Adrenal gland (tissue), 12 donors: ENCODE data around the gene EDEM2. TPM values are rescaled to one million over a fixed set of nuclear protein-coding genes. Genes with fewer than 3 reads are reported as not detected.

Experiments used
- DNase-seq, 7 donors: peaks; one replicate each; pipeline ENCODE4 v3.0.0-alpha.2; 2019 to 2020
- H3K27ac ChIP-seq, 5 donors: fragments of 200-600 bp; sonication (generic) in 4 of 5; 1 replicate in 3 of 5; 2 replicates in 2 of 5; pipeline versions ENCODE4 v1.5.1 to v1.8.0; 2016 to 2020; ENCODE audit warnings: mild to moderate bottlenecking in 1 of 5
- H3K27me3 ChIP-seq: fragments of 200-600 bp; 2 replicates; pipeline ENCODE4 v1.8.0; 2021
- H3K36me3 ChIP-seq, 2 donors: fragments of 200-600 bp; replicated peaks in 1 of 2; 1 replicate in 1 of 2; 2 replicates in 1 of 2; pipeline versions ENCODE4 v1.5.1 to v1.8.0; 2018 to 2022
- H3K4me1 ChIP-seq, 2 donors: fragments of 200-600 bp; replicated peaks in 1 of 2; 1 replicate in 1 of 2; 2 replicates in 1 of 2; pipeline versions ENCODE4 v1.5.1 to v1.8.0; 2018 to 2021
- H3K4me3 ChIP-seq, 4 donors: fragments of 200-600 bp; sonication (generic) in 3 of 4; one replicate each; pipeline ENCODE4 v1.5.1; 2016 to 2018
- H3K9me3 ChIP-seq, 3 donors: fragments of 200-600 bp; sonication (generic) in 1 of 3; replicated peaks in 1 of 3; 1 replicate in 2 of 3; 2 replicates in 1 of 3; pipeline versions ENCODE4 v1.5.1 to v1.8.0; 2016 to 2021
- CTCF ChIP-seq, 6 experiments: fragments of 450-650 bp in 4 of 6; fragments of 200-600 bp in 2 of 6; sonication (generic) in 1 of 6; IDR thresholded peaks; 1 replicate in 5 of 6; 2 replicates in 1 of 6; pipeline versions ENCODE4 v1.5.1 to v1.8.0; 2016 to 2021; ENCODE audit warnings: antibody characterized with exemption in 6 of 6, mild to moderate bottlenecking in 2 of 6, moderate library complexity in 1 of 6
- POLR2A ChIP-seq, 2 donors: fragments of 450-650 bp; IDR thresholded peaks; one replicate each; pipeline ENCODE4 v1.6.1; 2017; ENCODE audit warnings: antibody characterized with exemption in 2 of 2, mild to moderate bottlenecking in 2 of 2, moderate library complexity in 1 of 2
- WGBS, 4 donors: extraction: QIAGEN DNeasy Blood & Tissue Kit in 2 of 4; methylation state at CpG; one replicate each; pipeline versions ENCODE4 v1.1.5 to v1.1.7; 2013 to 2017; 5-methylcytosine and 5-hydroxymethylcytosine counted together
- intact Hi-C, 2 donors: fragments of 100-400 bp; cut with DNase I; formaldehyde crosslinking; loops; one replicate each; pipeline versions ENCODE4 v1.14.1 to v1.15.0; 2022 to 2023
- polyA plus RNA-seq, 3 donors: library from polyadenylated mRNA; stranded (reverse); fragments of 200-250 nt in 2 of 3; fragments of 350-450 nt in 1 of 3; fragmentation: Illumina TruSeq in 1 of 3; extraction: RNeasy Lipid Tissue Mini Kit (QIAGEN cat#74804) in 1 of 3; gene quantifications; one replicate each; pipeline ENCODE4 v1.2.3, GENCODE V29; 2013 to 2014
- small RNA-seq, 2 donors: library from RNA; depleted of rRNA; stranded (forward); fragments of <200 nt; gene quantifications; one replicate each; pipeline ENCODE3, GENCODE V24; 2016
- total RNA-seq, 9 donors: library from RNA; depleted of rRNA in 4 of 9; stranded (reverse); fragments of >200 nt in 4 of 9; fragments of 120-200 nt in 1 of 9; fragmentation: NEBNext Ultra II Directional in 1 of 9; extraction: Animal tissue kit (Norgen Biotek cat#: 25700) in 1 of 9; gene quantifications; one replicate each; pipeline versions ENCODE4 v1.1.0 to v1.2.4, GENCODE V29; 2013 to 2023
- donor health status: healthy with polysubstance abuse.
- donor health status: Bipolar disorder and iron deficiency.
- donor health status: DM: yes; HTN: yes; CAD: no.
- donor health status: DM: no; HTN: no; CAD: no.
- donor health status: DM: no; HTN: no; CAD: no.
- donor health status: DM: yes; HTN: yes; CAD: no.

Gene EDEM2
- total and polyA plus RNA-seq, 12 donors, result 16.2 to 62.5 (median 37.5) TPM

DNA sequence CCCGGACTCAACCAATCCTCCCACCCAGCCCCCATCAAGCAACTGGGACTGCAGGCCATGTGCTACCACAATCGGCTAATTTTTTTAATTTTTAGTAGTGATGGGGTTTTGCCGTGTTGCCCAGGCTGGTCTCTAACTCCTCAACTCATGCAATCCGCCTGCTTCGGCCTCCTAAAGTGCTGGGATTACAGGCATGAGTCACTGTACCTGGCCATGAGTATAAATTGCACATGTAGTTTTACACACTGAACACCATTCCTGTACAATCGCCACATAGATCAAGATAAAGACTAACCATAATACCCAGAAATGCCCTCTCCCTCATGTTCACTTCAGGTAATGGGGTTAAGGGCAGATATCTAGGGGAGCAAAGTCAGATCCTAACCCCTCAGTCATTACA lies 80.9 kb downstream of the EDEM2 start:
- no peaks in the 10 kb centered on the region for H3K27me3 ChIP-seq
- DNase-seq, result no peak
- peaks cover 6 to 24% of the 10 kb centered on the region in 2 donors for H3K4me1 ChIP-seq
- peaks cover 0 to 10% of the 10 kb centered on the region in 2 donors for H3K36me3 ChIP-seq
- no peak overlapping the region for H3K4me3 ChIP-seq
- no peak overlapping the region for H3K27ac ChIP-seq
- H3K9me3 ChIP-seq, result no peaks in the 10 kb centered on the region
- TF ChIP-seq CTCF (IDR thresholded peaks at IDR 0.05), result no peak
- TF ChIP-seq POLR2A (IDR thresholded peaks at IDR 0.05), result no peak
- WGBS, 4 donors, result 85 to 92% (median 89%) methylated on average over 6 of the region's 6 CpGs
- intact Hi-C loops, result no loop called here

Small RNA genes within 50 kb of the gene (small RNA-seq; reads per million reads assigned to genes)
- gene RF00275 (0 reads per million in 2 donors), gene RNA5SP483 (0 reads per million in 2 donors)

Other genes starting within 250 kb of the EDEM2 start
- 10 to 100 TPM; 52.4 to 99.3 (median 79.3) TPM for gene GSS, start 191.5 kb downstream of the EDEM2 start, total RNA-seq
- 100 to 1,000 TPM in 2 of 3 donors, 10 to 100 TPM in 1; 61.9 to 120 (median 116) TPM for gene GSS, start 191.5 kb downstream of the EDEM2 start, polyA plus RNA-seq
- 1 to 10 TPM in 2 of 9 donors, under 1 TPM in 6, not detected in 1; 0.07 to 7.7 (median 0.44) TPM for gene MYH7B, start 191.5 kb downstream of the EDEM2 start, total RNA-seq
- gene MYH7B, start 191.5 kb downstream of the EDEM2 start, polyA plus RNA-seq, result 1 to 10 TPM in 2 of 3 donors, under 1 TPM in 1; 0.11 to 9.6 (median 9.6) TPM
- 10 to 100 TPM; 33.8 to 87.2 (median 80.5) TPM for gene TRPC4AP, start 54.5 kb downstream of the EDEM2 start, total RNA-seq
- 10 to 100 TPM; 50.2 to 68.5 (median 56.2) TPM for gene TRPC4AP, start 54.5 kb downstream of the EDEM2 start, polyA plus RNA-seq
- 10 to 100 TPM in 8 of 9 donors, 1 to 10 TPM in 1; 5.7 to 87.0 (median 28.5) TPM for gene PROCR, start 24.7 kb upstream of the EDEM2 start, total RNA-seq
- gene PROCR, start 24.7 kb upstream of the EDEM2 start, polyA plus RNA-seq, result 10 to 100 TPM; 21.4 to 51.7 (median 29.8) TPM
- gene MMP24, start 79.4 kb upstream of the EDEM2 start, total RNA-seq, result 1 to 10 TPM in 7 of 9 donors, under 1 TPM in 2; 0.09 to 2.3 (median 1.3) TPM
- 1 to 10 TPM; 1.0 to 1.6 (median 1.4) TPM for gene MMP24, start 79.4 kb upstream of the EDEM2 start, polyA plus RNA-seq
- 100 to 1,000 TPM in 2 of 9 donors, 10 to 100 TPM in 7; 24.8 to 141 (median 54.9) TPM for gene MMP24OS, start 130.8 kb upstream of the EDEM2 start, total RNA-seq
- 100 to 1,000 TPM in 2 of 3 donors, 10 to 100 TPM in 1; 72.3 to 150 (median 144) TPM for gene MMP24OS, start 130.8 kb upstream of the EDEM2 start, polyA plus RNA-seq
- gene EIF6, start 137.4 kb upstream of the EDEM2 start, total RNA-seq, result 100 to 1,000 TPM in 5 of 9 donors, 10 to 100 TPM in 4; 56.7 to 263 (median 116) TPM
- 100 to 1,000 TPM in 2 of 3 donors, 10 to 100 TPM in 1; 85.4 to 145 (median 112) TPM for gene EIF6, start 137.4 kb upstream of the EDEM2 start, polyA plus RNA-seq
- under 1 TPM in 1 of 9 donors, not detected in 8; 0.11 TPM for gene FAM83C, start 145.1 kb upstream of the EDEM2 start, total RNA-seq
- under 1 TPM in 1 of 3 donors, not detected in 2; 0.03 TPM for gene FAM83C, start 145.1 kb upstream of the EDEM2 start, polyA plus RNA-seq